ENCODE results near the gene HAAO.

Gene HAAO

GRCh38 chr2:42770288-42771131 lies 21.9 kb downstream of the HAAO start:
- no peak for TF ChIP-seq TAF1 (IDR thresholded peaks at IDR 0.05; ENCODE audit: borderline replicate concordance, insufficient read depth, low read length)
- no peak for TF ChIP-seq FOXP2 (optimal IDR thresholded peaks at IDR 0.05; ENCODE audit: borderline replicate concordance, extremely low read depth, extremely low read length, insufficient read depth)
- no peak for TF ChIP-seq SIN3A (IDR thresholded peaks at IDR 0.05; ENCODE audit: borderline replicate concordance, insufficient read depth, low read length)
- TF ChIP-seq REST (IDR thresholded peaks at IDR 0.05; ENCODE audit: insufficient read depth in 1 of 2, low read depth in 2 of 2, low read length in 2 of 2): no peak
- no peak for TF ChIP-seq POLR2AphosphoS5 (IDR thresholded peaks at IDR 0.05; ENCODE audit: low read depth, low read length)

- TF ChIP-seq REST (IDR thresholded peaks at IDR 0.05; ENCODE audit: insufficient read depth in 1 of 2, low read depth in 2 of 2, low read length in 2 of 2): no peak
- no peak for TF ChIP-seq POLR2AphosphoS5 (IDR thresholded peaks at IDR 0.05; ENCODE audit: low read depth, low read length)
- no peak for TF ChIP-seq TAF1 (IDR thresholded peaks at IDR 0.05; ENCODE audit: borderline replicate concordance, insufficient read depth, low read length)
- TF ChIP-seq FOXP2 (optimal IDR thresholded peaks at IDR 0.05; ENCODE audit: borderline replicate concordance, extremely low read depth, extremely low read length, insufficient read depth): no peak
- no peak for TF ChIP-seq SIN3A (IDR thresholded peaks at IDR 0.05; ENCODE audit: borderline replicate concordance, insufficient read depth, low read length)
Measured at GRCh38 chr2:42769583-42770287, 22.6 kb downstream of the HAAO start.

- no peak for TF ChIP-seq TAF1 (IDR thresholded peaks at IDR 0.05; ENCODE audit: borderline replicate concordance, insufficient read depth, low read length)
- no peak for TF ChIP-seq FOXP2 (optimal IDR thresholded peaks at IDR 0.05; ENCODE audit: borderline replicate concordance, extremely low read depth, extremely low read length, insufficient read depth)
- no peak for TF ChIP-seq REST (IDR thresholded peaks at IDR 0.05; ENCODE audit: insufficient read depth in 1 of 2, low read depth in 2 of 2, low read length in 2 of 2)
- no peak for TF ChIP-seq SIN3A (IDR thresholded peaks at IDR 0.05; ENCODE audit: borderline replicate concordance, insufficient read depth, low read length)
- no peak for TF ChIP-seq POLR2AphosphoS5 (IDR thresholded peaks at IDR 0.05; ENCODE audit: low read depth, low read length)
Measured at GRCh38 chr2:42768706-42769256, 23.6 kb downstream of the HAAO start.

GRCh38 chr2:42767899-42768705 lies 24.3 kb downstream of the HAAO start:
- no peak for TF ChIP-seq TAF1 (IDR thresholded peaks at IDR 0.05; ENCODE audit: borderline replicate concordance, insufficient read depth, low read length)
- TF ChIP-seq REST (IDR thresholded peaks at IDR 0.05; ENCODE audit: insufficient read depth in 1 of 2, low read depth in 2 of 2, low read length in 2 of 2): no peak
- no peak for TF ChIP-seq FOXP2 (optimal IDR thresholded peaks at IDR 0.05; ENCODE audit: borderline replicate concordance, extremely low read depth, extremely low read length, insufficient read depth)
- no peak for TF ChIP-seq POLR2AphosphoS5 (IDR thresholded peaks at IDR 0.05; ENCODE audit: low read depth, low read length)
- no peak for TF ChIP-seq SIN3A (IDR thresholded peaks at IDR 0.05; ENCODE audit: borderline replicate concordance, insufficient read depth, low read length)

All from PFSK-1 (cell line).